HEK293T (cell line): Measurements from ENCODE around the gene RPS6KA1.

ENCODE experiments used
- CTCF ChIA-PET: fragments of 350-600 bp; formaldehyde crosslinking; extraction: SDS; loops from one replicate; lab custom pipeline; 2021; ENCODE audit warnings: antibody characterized with exemption, inconsistent platforms; lab: Yijun Ruan, JAX
- POLR2A ChIA-PET: fragments of 350-600 bp; formaldehyde crosslinking; extraction: SDS; loops from one replicate; lab custom pipeline; 2020; ENCODE audit warnings: antibody characterized with exemption, inconsistent platforms; lab: Yijun Ruan, JAX
- DNase-seq: peaks from one replicate; pipeline ENCODE4 v3.0.0; 2012; ENCODE audit warnings: mixed read lengths; ENCODE audit errors: extremely low spot score
- ARNT ChIP-seq: fragments of 450-650 bp; IDR thresholded peaks from 2 replicates; pipeline ENCODE4 v1.6.1; 2017; ENCODE audit warnings: mild to moderate bottlenecking
- BHLHE40 ChIP-seq: fragments of 450-650 bp; IDR thresholded peaks from 2 replicates; pipeline ENCODE4 v1.6.1; 2016; ENCODE audit warnings: mild to moderate bottlenecking, moderate library complexity, borderline replicate concordance
- CTBP1 ChIP-seq: fragments of 450-650 bp; IDR thresholded peaks from 2 replicates; pipeline ENCODE4 v1.6.1; 2016; ENCODE audit warnings: borderline replicate concordance
- ELF4 ChIP-seq: fragments of 450-650 bp; IDR thresholded peaks from 2 replicates; pipeline ENCODE4 v1.6.1; 2017; ENCODE audit warnings: antibody characterized with exemption
- FOXA1 ChIP-seq: fragments of 450-650 bp; IDR thresholded peaks from 2 replicates; pipeline ENCODE4 v1.6.1; 2016; ENCODE audit warnings: mild to moderate bottlenecking
- FOXK2 ChIP-seq: fragments of 450-650 bp; IDR thresholded peaks from 2 replicates; pipeline ENCODE4 v1.6.1; 2016; ENCODE audit warnings: mild to moderate bottlenecking
- FOXM1 ChIP-seq: fragments of 450-650 bp; IDR thresholded peaks from 2 replicates; pipeline ENCODE4 v1.6.1; 2017; ENCODE audit warnings: mild to moderate bottlenecking, borderline replicate concordance
- HDGF ChIP-seq: fragments of 450-650 bp; IDR thresholded peaks from 2 replicates; pipeline ENCODE4 v1.6.1; 2017; ENCODE audit warnings: antibody characterized with exemption, borderline replicate concordance
- L3MBTL2 ChIP-seq: fragments of 450-650 bp; conservative IDR thresholded peaks from 2 replicates; pipeline ENCODE4 v1.6.1; 2016; ENCODE audit warnings: mild to moderate bottlenecking
- LEF1 ChIP-seq: fragments of 450-650 bp; IDR thresholded peaks from 2 replicates; pipeline ENCODE4 v1.6.1; 2017; ENCODE audit warnings: mild to moderate bottlenecking, borderline replicate concordance
- NFRKB ChIP-seq: fragments of 450-650 bp; IDR thresholded peaks from 2 replicates; pipeline ENCODE4 v1.6.1; 2016; ENCODE audit warnings: mild to moderate bottlenecking, moderate library complexity
- PKNOX1 ChIP-seq: fragments of 450-650 bp; IDR thresholded peaks from 2 replicates; pipeline ENCODE4 v1.6.1; 2016
- SP1 ChIP-seq: fragments of 450-650 bp; IDR thresholded peaks from 2 replicates; pipeline ENCODE4 v1.6.1; 2017
- SUZ12 ChIP-seq: fragments of 450-650 bp; IDR thresholded peaks from 2 replicates; pipeline ENCODE4 v1.6.1; 2016; ENCODE audit warnings: mild to moderate bottlenecking
- TARDBP ChIP-seq: fragments of 450-650 bp; IDR thresholded peaks from 2 replicates; pipeline ENCODE4 v1.6.1; 2016
- ZNF384 ChIP-seq: fragments of 450-650 bp; IDR thresholded peaks from 2 replicates; pipeline ENCODE4 v1.6.1; 2016

RPS6KA1 gene

GRCh38 chr1:26518355-26518754 lies 11.2 kb upstream of the RPS6KA1 start:
- CTCF ChIA-PET: no interaction called here
- no peak for TF ChIP-seq FOXM1
- no peak for TF ChIP-seq ELF4
- TF ChIP-seq HDGF: no peak
- POLR2A ChIA-PET: interaction anchor here (1.0 to 4.8 kb wide), 2 partner anchors 12 to 17 kb away, joined by 3 to 32 read pairs; no protein-coding TSS in a partner anchor
- DNase-seq: no peak

GRCh38 chr1:26520339-26520738 lies 9.2 kb upstream of the RPS6KA1 start:
- ChIA-PET CTCF (no interaction called here), POLR2A (no interaction called here)
- TF ChIP-seq TARDBP (no peak), PKNOX1 (no peak), FOXK2 (no peak), SP1 (no peak), FOXM1 (no peak), NFRKB (no peak), ARNT (no peak), FOXA1 (no peak), SUZ12 (no peak), L3MBTL2 (no peak), HDGF (no peak), ELF4 (no peak), ZNF384 (no peak), LEF1 (no peak), CTBP1 (no peak)
- no peak for DNase-seq

GRCh38 chr1:26521669-26522030 lies 7.9 kb upstream of the RPS6KA1 start:
- TF ChIP-seq FOXA1 (no peak), FOXM1 (no peak), ARNT (no peak), NFRKB (no peak), TARDBP (no peak), ELF4 (no peak), CTBP1 (no peak), HDGF (no peak), ZNF384 (no peak), LEF1 (no peak), PKNOX1 (no peak), FOXK2 (no peak), BHLHE40 (no peak), L3MBTL2 (no peak), SUZ12 (no peak), SP1 (no peak)
- DNase-seq: no peak
- ChIA-PET CTCF (no interaction called here), POLR2A (interaction anchor here (1.4 kb wide), 1 partner anchor 21 kb away, joined by 4 read pairs; no protein-coding TSS in a partner anchor)

- TF ChIP-seq FOXK2 (no peak), CTBP1 (no peak), ELF4 (no peak), LEF1 (no peak), ZNF384 (no peak), HDGF (no peak), PKNOX1 (no peak), SP1 (no peak), FOXA1 (no peak), L3MBTL2 (no peak), TARDBP (no peak), FOXM1 (no peak)
- no peak for DNase-seq
- POLR2A ChIA-PET: interaction anchor here (1.2 to 1.4 kb wide), 2 partner anchors 20 to 21 kb away, joined by 3 to 4 read pairs; no protein-coding TSS in a partner anchor
- CTCF ChIA-PET: interaction anchor here (0.6 kb wide), 1 partner anchor 22 kb away, joined by 3 read pairs; no protein-coding TSS in a partner anchor
Measured at GRCh38 chr1:26522073-26522472, 7.5 kb upstream of the RPS6KA1 start.

GRCh38 chr1:26524181-26524580 lies 5.4 kb upstream of the RPS6KA1 start:
- CTCF ChIA-PET: no interaction called here
- TF ChIP-seq NFRKB (no peak), ARNT (no peak), CTBP1 (no peak), FOXM1 (no peak), L3MBTL2 (no peak), FOXK2 (no peak), ZNF384 (no peak), FOXA1 (no peak)
- POLR2A ChIA-PET: interaction anchor here (1.4 to 1.7 kb wide), 3 partner anchors 8 to 24 kb away, joined by 4 to 7 read pairs (median 6); no protein-coding TSS in a partner anchor
- no peak for DNase-seq

- ChIA-PET CTCF (interaction anchor here (0.6 kb wide), 1 partner anchor 28 kb away, joined by 4 read pairs; no protein-coding TSS in a partner anchor), POLR2A (no interaction called here)
- no peak for TF ChIP-seq FOXM1
- TF ChIP-seq CTBP1: no peak
- no peak for TF ChIP-seq TARDBP
- TF ChIP-seq ZNF384: no peak
- no peak for TF ChIP-seq FOXK2
- no peak for TF ChIP-seq SUZ12
- no peak for TF ChIP-seq LEF1
- no peak for TF ChIP-seq ELF4
- TF ChIP-seq PKNOX1: no peak
- TF ChIP-seq FOXA1: no peak
- TF ChIP-seq L3MBTL2: no peak
- TF ChIP-seq NFRKB: no peak
- TF ChIP-seq BHLHE40: no peak
- no peak for TF ChIP-seq HDGF
- TF ChIP-seq SP1: no peak
- TF ChIP-seq ARNT: no peak
- DNase-seq: no peak
Measured at GRCh38 chr1:26526287-26526686, 3.3 kb upstream of the RPS6KA1 start.
